Measurements from ENCODE around the gene PIBF1. TPM values are rescaled to one million over a fixed set of nuclear protein-coding genes. Genes with fewer than 3 reads are reported as not detected.

PIBF1 gene
- total RNA-seq, 1 donor from 2014 or later = 40.2 TPM

DNA sequence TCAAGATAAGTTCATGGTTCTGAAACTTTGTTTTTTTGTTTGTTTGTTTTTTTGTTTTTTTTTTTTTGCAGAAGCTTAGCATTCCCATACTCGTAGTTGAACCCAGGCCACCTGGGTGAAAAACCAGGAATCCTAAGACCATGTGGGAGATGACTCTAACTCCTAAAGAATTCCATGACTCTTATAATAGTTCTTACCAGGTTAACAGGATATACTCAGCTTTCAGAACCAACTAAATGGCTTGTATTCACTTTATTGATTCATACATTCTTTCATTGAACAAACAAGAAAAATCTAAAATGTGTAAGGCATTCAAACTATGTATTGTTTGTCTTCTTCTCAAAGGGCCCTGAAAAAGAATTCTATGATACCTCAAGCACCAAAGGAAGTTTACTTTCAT lies 236.4 kb downstream of the PIBF1 start:
- peaks cover 26% of the 10 kb centered on the region for H3K36me3 Mint-ChIP-seq
- H3K9me3 Mint-ChIP-seq = no peaks in the 10 kb centered on the region
- TF ChIP-seq, protein P1, sequence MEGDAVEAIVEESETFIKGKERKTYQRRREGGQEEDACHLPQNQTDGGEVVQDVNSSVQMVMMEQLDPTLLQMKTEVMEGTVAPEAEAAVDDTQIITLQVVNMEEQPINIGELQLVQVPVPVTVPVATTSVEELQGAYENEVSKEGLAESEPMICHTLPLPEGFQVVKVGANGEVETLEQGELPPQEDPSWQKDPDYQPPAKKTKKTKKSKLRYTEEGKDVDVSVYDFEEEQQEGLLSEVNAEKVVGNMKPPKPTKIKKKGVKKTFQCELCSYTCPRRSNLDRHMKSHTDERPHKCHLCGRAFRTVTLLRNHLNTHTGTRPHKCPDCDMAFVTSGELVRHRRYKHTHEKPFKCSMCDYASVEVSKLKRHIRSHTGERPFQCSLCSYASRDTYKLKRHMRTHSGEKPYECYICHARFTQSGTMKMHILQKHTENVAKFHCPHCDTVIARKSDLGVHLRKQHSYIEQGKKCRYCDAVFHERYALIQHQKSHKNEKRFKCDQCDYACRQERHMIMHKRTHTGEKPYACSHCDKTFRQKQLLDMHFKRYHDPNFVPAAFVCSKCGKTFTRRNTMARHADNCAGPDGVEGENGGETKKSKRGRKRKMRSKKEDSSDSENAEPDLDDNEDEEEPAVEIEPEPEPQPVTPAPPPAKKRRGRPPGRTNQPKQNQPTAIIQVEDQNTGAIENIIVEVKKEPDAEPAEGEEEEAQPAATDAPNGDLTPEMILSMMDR (IDR thresholded peaks at IDR 0.05; ENCODE audit: unreplicated experiment) = no peak
- no peaks in the 10 kb centered on the region for H3K27me3 Mint-ChIP-seq (ENCODE audit: low read depth)
- no peak overlapping the region for H3K4me3 Mint-ChIP-seq
- H3K4me1 Mint-ChIP-seq = no peaks in the 10 kb centered on the region
- DNase-seq (ENCODE audit: low spot score in 2 of 2, unreplicated experiment in 2 of 2) = no peak
- peak overlapping the region; percentile 21 for H3K27ac Mint-ChIP-seq

DNA sequence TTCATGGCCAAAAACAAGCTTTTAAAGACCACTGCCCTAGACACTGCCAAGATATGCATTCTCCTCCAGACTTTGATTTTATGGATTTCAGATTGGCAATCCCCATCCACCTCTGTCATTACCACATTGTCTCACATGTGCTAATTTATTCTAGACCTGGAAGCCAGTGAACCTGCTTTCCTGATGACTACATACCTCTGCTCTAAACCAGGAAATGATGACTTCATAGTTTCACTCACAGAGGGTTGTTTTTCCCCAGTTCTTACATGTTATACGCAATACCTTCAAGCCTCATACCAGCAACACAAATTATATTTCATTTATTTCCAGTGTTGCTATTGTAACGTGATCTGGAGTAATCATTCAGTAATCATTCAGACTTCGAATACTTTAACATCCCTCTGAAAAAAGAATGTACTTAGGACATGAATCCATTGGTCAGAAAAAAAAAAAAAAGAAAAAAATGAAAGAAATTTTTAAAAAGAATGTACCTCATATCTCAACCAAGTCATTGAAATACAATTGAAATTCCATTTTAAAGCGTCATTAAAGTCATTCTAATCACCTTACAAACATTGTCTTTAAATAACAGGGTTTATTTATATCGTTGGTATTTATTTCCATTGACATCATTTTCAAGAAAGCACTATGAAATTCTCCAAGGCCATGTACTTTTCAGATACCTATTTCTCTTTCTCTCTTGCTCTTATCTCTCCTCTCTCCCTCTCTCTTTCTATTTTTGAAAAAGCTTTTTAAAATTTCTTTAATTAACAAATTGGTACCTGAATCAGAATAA lies 243.5 kb downstream of the PIBF1 start:
- H3K9me3 Mint-ChIP-seq = no peaks in the 10 kb centered on the region
- H3K27ac Mint-ChIP-seq = peak overlapping the region; percentile 83
- DNase-seq (ENCODE audit: low spot score in 2 of 2, unreplicated experiment in 2 of 2) = no peak
- H3K27me3 Mint-ChIP-seq (ENCODE audit: low read depth) = no peaks in the 10 kb centered on the region
- peaks cover 4% of the 10 kb centered on the region for H3K36me3 Mint-ChIP-seq
- H3K4me1 Mint-ChIP-seq = no peaks in the 10 kb centered on the region
- TF ChIP-seq, protein P1 (IDR thresholded peaks at IDR 0.05; ENCODE audit: unreplicated experiment) = no peak
- no peak overlapping the region for H3K4me3 Mint-ChIP-seq

DNA sequence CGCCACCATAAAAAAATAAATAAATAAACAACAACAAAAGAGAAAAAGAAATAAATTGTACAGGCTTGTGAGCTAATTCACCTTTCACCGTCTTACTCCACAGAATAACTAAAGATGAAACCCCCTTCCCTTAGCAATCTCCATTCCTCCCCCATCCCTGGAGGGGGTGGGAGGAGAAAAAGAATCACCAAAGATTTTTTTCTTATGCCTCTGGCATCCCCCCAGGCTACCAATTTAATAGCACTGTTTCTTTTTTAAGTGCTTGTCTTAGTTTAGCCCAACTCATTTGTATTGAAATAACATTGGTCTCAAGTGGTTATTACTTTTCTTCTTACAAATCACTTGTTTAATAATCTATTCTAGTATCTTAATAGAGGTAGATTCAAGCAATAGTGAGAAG lies 253.0 kb downstream of the PIBF1 start:
- Mint-ChIP-seq H3K27ac (no peak overlapping the region), H3K9me3 (no peaks in the 10 kb centered on the region), H3K27me3 (ENCODE audit: low read depth) (no peaks in the 10 kb centered on the region), H3K36me3 (no peaks in the 10 kb centered on the region), H3K4me1 (peaks cover 7% of the 10 kb centered on the region), H3K4me3 (no peak overlapping the region)
- TF ChIP-seq, protein P1 (IDR thresholded peaks at IDR 0.05; ENCODE audit: unreplicated experiment) = no peak
- no peak for DNase-seq (ENCODE audit: low spot score in 2 of 2, unreplicated experiment in 2 of 2)

DNA sequence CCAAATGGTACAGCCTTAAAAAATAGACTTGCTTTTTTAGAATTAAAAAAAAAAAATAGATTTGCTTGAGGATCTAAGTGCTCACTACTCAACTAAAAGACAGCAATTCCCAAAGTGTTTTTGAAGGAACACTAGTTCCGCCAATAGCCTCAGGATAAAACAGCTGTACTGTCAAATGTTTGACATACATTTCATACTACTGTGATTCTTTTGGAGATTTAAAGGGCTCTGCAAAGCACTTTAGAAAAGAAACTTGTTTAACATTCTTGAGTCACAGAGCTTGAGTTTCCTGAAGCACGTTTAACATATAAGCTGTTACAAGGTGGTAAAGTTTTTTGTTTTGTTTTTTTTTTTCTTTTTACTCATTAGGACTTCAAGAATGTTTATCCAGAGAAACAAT lies 253.7 kb downstream of the PIBF1 start:
- Mint-ChIP-seq H3K27ac (no peak overlapping the region), H3K36me3 (no peaks in the 10 kb centered on the region), H3K4me3 (no peak overlapping the region), H3K27me3 (ENCODE audit: low read depth) (no peaks in the 10 kb centered on the region), H3K9me3 (no peaks in the 10 kb centered on the region), H3K4me1 (peaks cover 8% of the 10 kb centered on the region)
- TF ChIP-seq, protein P1 (IDR thresholded peaks at IDR 0.05; ENCODE audit: unreplicated experiment) = no peak
- no peak for DNase-seq (ENCODE audit: low spot score in 2 of 2, unreplicated experiment in 2 of 2)

DNA sequence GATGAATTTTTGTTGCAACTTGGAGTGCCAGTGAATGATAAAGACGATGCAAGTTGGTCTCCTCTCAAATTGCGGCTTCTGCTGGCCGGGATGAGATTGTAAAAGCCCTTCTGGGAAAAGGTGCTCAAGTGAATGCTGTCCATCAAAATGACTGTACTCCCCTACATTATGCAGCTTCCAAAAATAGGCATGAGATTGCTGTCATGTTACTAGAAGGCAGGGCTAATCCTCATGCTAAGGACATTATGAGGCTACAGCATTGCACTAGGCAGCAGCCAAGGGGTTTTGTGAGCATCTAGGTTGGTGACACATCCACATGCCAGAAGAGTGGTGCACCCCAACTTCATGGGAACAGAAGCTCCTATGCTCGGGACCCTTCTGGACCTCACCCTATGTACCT lies 254.6 kb downstream of the PIBF1 start:
- TF ChIP-seq, protein P1 (IDR thresholded peaks at IDR 0.05; ENCODE audit: unreplicated experiment) = no peak
- peaks cover 13% of the 10 kb centered on the region for H3K4me1 Mint-ChIP-seq
- H3K4me3 Mint-ChIP-seq = no peak overlapping the region
- H3K27ac Mint-ChIP-seq = no peak overlapping the region
- no peaks in the 10 kb centered on the region for H3K36me3 Mint-ChIP-seq
- no peaks in the 10 kb centered on the region for H3K27me3 Mint-ChIP-seq (ENCODE audit: low read depth)
- DNase-seq (ENCODE audit: low spot score in 2 of 2, unreplicated experiment in 2 of 2) = no peak
- no peaks in the 10 kb centered on the region for H3K9me3 Mint-ChIP-seq
